ENCODE results near the gene CDK10. TPM values are rescaled to one million over a fixed set of nuclear protein-coding genes. Genes with fewer than 3 reads are reported as not detected.

CDK10 gene
- total RNA-seq, 4 donors from 2014 or later = 34.6 to 69.1 (median 40.9) TPM

DNA sequence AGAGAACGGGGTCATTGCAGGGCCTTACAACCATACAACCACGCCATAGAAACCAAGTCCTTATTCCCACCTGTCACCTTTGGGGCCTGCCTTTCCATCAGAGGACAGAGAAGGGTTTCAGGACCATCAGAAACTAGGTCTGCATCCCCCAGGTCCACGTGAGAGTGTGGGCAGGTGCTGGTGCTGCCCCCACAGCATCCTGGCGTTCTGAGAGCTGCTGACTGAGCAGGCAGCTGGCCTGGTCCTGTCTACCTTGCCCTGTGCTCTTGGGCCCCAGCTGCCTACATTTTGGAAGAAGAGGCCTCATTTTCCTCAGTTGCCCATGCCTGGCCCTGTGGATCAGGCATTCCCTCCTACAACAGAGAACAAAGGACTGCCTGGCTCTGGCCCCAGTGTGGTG lies 56.5 kb downstream of the CDK10 start:
- intact Hi-C loops (cut with DNase I; ENCODE audit: low total_unique reads) = no loop called here
- DNase-seq (ENCODE audit: low spot score in 2 of 2) = no peak
- H3K4me3 ChIP-seq (ENCODE audit: low read depth, poor library complexity, severe bottlenecking) = no peak overlapping the region
- TF ChIP-seq, protein P1, sequence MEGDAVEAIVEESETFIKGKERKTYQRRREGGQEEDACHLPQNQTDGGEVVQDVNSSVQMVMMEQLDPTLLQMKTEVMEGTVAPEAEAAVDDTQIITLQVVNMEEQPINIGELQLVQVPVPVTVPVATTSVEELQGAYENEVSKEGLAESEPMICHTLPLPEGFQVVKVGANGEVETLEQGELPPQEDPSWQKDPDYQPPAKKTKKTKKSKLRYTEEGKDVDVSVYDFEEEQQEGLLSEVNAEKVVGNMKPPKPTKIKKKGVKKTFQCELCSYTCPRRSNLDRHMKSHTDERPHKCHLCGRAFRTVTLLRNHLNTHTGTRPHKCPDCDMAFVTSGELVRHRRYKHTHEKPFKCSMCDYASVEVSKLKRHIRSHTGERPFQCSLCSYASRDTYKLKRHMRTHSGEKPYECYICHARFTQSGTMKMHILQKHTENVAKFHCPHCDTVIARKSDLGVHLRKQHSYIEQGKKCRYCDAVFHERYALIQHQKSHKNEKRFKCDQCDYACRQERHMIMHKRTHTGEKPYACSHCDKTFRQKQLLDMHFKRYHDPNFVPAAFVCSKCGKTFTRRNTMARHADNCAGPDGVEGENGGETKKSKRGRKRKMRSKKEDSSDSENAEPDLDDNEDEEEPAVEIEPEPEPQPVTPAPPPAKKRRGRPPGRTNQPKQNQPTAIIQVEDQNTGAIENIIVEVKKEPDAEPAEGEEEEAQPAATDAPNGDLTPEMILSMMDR (IDR thresholded peaks at IDR 0.05) = no peak
- no peak for TF ChIP-seq POLR2A (IDR thresholded peaks at IDR 0.05)
- 68 to 84% methylated on average over 4 of the region's 4 CpGs for WGBS, 2 donors

DNA sequence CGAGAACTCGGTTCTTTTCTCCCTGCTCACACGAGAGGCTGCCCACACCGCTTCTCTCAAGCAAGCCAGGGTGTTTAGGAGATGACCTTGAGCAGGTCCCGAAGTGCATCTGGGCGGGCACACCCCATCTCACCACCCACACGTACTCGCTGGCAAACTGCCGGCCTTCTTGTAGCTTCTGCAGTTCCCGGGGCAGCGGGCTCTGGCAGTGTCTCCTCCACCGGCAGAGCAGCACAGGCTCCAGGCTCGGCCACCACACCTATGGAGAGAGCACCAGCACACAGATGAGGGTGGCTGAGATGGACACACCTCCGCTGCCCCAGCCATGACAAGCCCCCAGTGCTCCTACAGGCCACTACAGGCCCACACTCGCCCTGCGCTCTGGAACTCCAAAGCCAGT lies 58.3 kb downstream of the CDK10 start:
- TF ChIP-seq POLR2A (IDR thresholded peaks at IDR 0.05) = no peak
- TF ChIP-seq, protein P1 (IDR thresholded peaks at IDR 0.05) = no peak
- H3K4me3 ChIP-seq (ENCODE audit: low read depth, poor library complexity, severe bottlenecking) = no peak overlapping the region
- intact Hi-C loops (cut with DNase I; ENCODE audit: low total_unique reads) = no loop called here
- no peak for DNase-seq (ENCODE audit: low spot score in 2 of 2)
- 84 to 94% methylated on average over 16 of the region's 16 CpGs for WGBS, 2 donors

Other genes starting within 250 kb of the CDK10 start
- gene ANKRD11, start 196.1 kb upstream of the CDK10 start, total RNA-seq = 100 to 1,000 TPM in 2 of 4 donors, 10 to 100 TPM in 2; 75.6 to 183 (median 108) TPM
- gene SPG7, start 178.3 kb upstream of the CDK10 start, total RNA-seq = 100 to 1,000 TPM in 1 of 4 donors, 10 to 100 TPM in 3; 79.0 to 156 (median 92.3) TPM
- gene RPL13, start 126.0 kb upstream of the CDK10 start, total RNA-seq = over 10,000 TPM in 2 of 4 donors, 1,000 to 10,000 TPM in 2; 8,523 to 25,229 (median 9,742) TPM
- 1 to 10 TPM; 1.1 to 3.3 (median 2.5) TPM for gene CPNE7, start 110.9 kb upstream of the CDK10 start, total RNA-seq
- gene DPEP1, start 73.0 kb upstream of the CDK10 start, total RNA-seq = 1 to 10 TPM in 2 of 4 donors, not detected in 2; 1.7 to 3.7 TPM
- 100 to 1,000 TPM in 1 of 4 donors, 10 to 100 TPM in 3; 78.3 to 141 (median 91.1) TPM for gene CHMP1A, start 29.0 kb upstream of the CDK10 start, total RNA-seq
- 1 to 10 TPM; 1.1 to 4.1 (median 2.5) TPM for gene SPATA33, start 28.9 kb upstream of the CDK10 start, total RNA-seq
- gene SPATA2L, start 15.0 kb downstream of the CDK10 start, total RNA-seq = 10 to 100 TPM; 18.3 to 34.6 (median 28.4) TPM
- gene VPS9D1, start 34.2 kb downstream of the CDK10 start, total RNA-seq = 1 to 10 TPM; 5.8 to 9.8 (median 7.0) TPM
- gene ZNF276, start 34.8 kb downstream of the CDK10 start, total RNA-seq = 10 to 100 TPM; 44.7 to 62.0 (median 52.8) TPM
- 1 to 10 TPM; 2.0 to 5.6 (median 3.8) TPM for gene FANCA, start 130.0 kb downstream of the CDK10 start, total RNA-seq
- 1 to 10 TPM; 2.0 to 5.9 (median 3.9) TPM for gene SPIRE2, start 141.8 kb downstream of the CDK10 start, total RNA-seq
- 100 to 1,000 TPM; 132 to 197 (median 147) TPM for gene TCF25, start 186.9 kb downstream of the CDK10 start, total RNA-seq
- 1 to 10 TPM; 3.4 to 6.5 (median 4.5) TPM for gene MC1R, start 232.2 kb downstream of the CDK10 start, total RNA-seq
- 1 to 10 TPM; 1.9 to 7.4 (median 3.9) TPM for gene TUBB3, start 236.7 kb downstream of the CDK10 start, total RNA-seq